Measurements from ENCODE around the gene PRDM10.
"Not testable (repeated sequence)": the region's sequence is repeated elsewhere in the genome, so short reads cannot be mapped to it uniquely, and the experiment has no call there.

PRDM10 gene

DNA sequence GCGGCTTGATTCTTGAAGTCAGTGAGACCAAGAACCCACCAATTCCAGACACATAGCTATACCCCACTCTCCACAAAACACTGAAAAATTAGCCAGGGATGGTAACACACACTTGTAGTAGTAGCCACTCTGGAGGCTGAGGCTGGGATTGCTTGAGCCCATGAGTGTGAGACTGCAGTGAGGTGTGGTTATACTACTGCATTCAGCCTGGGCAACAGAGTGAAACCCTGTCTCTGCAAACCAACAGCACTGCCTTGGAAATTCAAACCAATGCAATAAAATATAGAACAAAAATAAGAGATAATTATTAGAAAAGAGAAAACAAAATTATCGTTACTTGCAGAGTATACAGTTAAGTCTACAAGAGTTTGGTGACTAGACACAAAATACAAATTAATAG lies 20.2 kb upstream of the PRDM10 start:
- no peaks in the 10 kb centered on the region for H3K79me2 ChIP-seq (ENCODE audit: insufficient read depth, low read length)
- no peak for ATAC-seq (ENCODE audit: insufficient read depth, low read depth)
- H2AFZ ChIP-seq (ENCODE audit: low read depth, low read length): no peak overlapping the region

DNA sequence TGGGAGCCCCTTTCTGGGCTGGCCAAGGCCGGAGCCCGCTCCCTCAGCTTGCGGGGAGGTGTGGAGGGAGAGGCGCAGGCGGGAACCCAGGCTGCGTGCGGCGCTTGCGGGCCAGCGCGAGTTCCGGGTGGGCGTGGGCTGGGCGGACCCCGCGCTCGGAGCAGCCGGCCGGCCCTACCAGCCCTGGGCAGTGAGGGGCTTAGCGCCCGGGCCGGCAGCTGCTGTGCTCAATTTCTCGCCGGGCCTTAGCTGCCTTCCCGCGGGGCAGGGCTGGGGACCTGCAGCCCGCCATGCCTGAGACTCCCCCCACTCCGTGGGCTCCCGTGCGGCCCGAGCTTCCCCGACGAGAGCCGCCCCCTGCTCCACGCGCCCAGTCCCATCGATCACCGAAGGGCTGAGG lies 19.0 kb upstream of the PRDM10 start:
- not testable (repeated sequence) for H3K27me3 ChIP-seq (ENCODE audit: insufficient read depth, low read length, poor library complexity); H3K9me3 ChIP-seq (ENCODE audit: insufficient read depth, low read length, severe bottlenecking); ATAC-seq (ENCODE audit: insufficient read depth, low read depth); H3K4me3 ChIP-seq (ENCODE audit: low read depth in 1 of 2, low read length in 2 of 2); DNase-seq; H3K4me1 ChIP-seq (ENCODE audit: insufficient read depth, low read length); H3K27ac ChIP-seq (ENCODE audit: low read length); H2AFZ ChIP-seq (ENCODE audit: low read depth, low read length); H3K79me2 ChIP-seq (ENCODE audit: insufficient read depth, low read length); H3K36me3 ChIP-seq (ENCODE audit: insufficient read depth, low read length); H3K4me2 ChIP-seq (ENCODE audit: insufficient read depth, low read length); H4K20me1 ChIP-seq (ENCODE audit: insufficient read depth, low read length); H3K9ac ChIP-seq (ENCODE audit: low read depth, low read length)

More for the DNA sequence above, 20.2 kb upstream of the PRDM10 start:
- no peak overlapping the region for H3K27ac ChIP-seq (ENCODE audit: low read length)
- no peak overlapping the region for H3K9ac ChIP-seq (ENCODE audit: low read depth, low read length)
- H3K9me3 ChIP-seq (ENCODE audit: insufficient read depth, low read length, severe bottlenecking): no peaks in the 10 kb centered on the region
- no peaks in the 10 kb centered on the region for H4K20me1 ChIP-seq (ENCODE audit: insufficient read depth, low read length)
- no peak overlapping the region for H3K4me2 ChIP-seq (ENCODE audit: insufficient read depth, low read length)
- TF ChIP-seq, protein P1, sequence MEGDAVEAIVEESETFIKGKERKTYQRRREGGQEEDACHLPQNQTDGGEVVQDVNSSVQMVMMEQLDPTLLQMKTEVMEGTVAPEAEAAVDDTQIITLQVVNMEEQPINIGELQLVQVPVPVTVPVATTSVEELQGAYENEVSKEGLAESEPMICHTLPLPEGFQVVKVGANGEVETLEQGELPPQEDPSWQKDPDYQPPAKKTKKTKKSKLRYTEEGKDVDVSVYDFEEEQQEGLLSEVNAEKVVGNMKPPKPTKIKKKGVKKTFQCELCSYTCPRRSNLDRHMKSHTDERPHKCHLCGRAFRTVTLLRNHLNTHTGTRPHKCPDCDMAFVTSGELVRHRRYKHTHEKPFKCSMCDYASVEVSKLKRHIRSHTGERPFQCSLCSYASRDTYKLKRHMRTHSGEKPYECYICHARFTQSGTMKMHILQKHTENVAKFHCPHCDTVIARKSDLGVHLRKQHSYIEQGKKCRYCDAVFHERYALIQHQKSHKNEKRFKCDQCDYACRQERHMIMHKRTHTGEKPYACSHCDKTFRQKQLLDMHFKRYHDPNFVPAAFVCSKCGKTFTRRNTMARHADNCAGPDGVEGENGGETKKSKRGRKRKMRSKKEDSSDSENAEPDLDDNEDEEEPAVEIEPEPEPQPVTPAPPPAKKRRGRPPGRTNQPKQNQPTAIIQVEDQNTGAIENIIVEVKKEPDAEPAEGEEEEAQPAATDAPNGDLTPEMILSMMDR (IDR thresholded peaks at IDR 0.05; ENCODE audit: borderline replicate concordance, extremely low read depth, low read length, poor library complexity, severe bottlenecking): no peak
- no peak for TF ChIP-seq EZH2 (IDR thresholded peaks at IDR 0.05; ENCODE audit: borderline replicate concordance, low read depth, low read length, severe bottlenecking)
- H3K36me3 ChIP-seq (ENCODE audit: insufficient read depth, low read length): no peaks in the 10 kb centered on the region
- DNase-seq: no peak
- H3K4me3 ChIP-seq (ENCODE audit: low read depth in 1 of 2, low read length in 2 of 2): no peak overlapping the region
- H3K27me3 ChIP-seq (ENCODE audit: insufficient read depth, low read length, poor library complexity): no peaks in the 10 kb centered on the region
- no peaks in the 10 kb centered on the region for H3K4me1 ChIP-seq (ENCODE audit: insufficient read depth, low read length)

DNA sequence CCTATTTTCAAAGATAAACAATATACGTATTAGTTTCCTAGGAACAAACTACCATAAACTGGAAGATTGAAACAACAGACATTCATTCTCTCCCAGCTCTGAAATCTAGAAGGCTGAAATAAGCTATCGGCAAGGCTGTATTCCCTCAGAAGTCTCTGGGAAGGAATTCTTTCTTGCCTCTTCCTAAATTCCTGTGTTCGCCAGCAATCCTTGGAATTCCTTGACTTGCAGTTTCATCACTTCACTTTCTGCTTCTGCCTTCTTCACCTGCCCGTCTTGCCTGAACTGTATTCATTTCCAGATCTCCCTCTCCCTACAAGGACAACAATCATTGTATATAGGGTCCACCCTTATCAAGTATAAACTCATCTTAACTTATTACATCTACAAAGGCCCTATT lies 17.7 kb upstream of the PRDM10 start:
- Histone ChIP-seq H3K36me3 (ENCODE audit: insufficient read depth, low read length) (no peaks in the 10 kb centered on the region), H3K9me3 (ENCODE audit: insufficient read depth, low read length, severe bottlenecking) (no peaks in the 10 kb centered on the region), H3K79me2 (ENCODE audit: insufficient read depth, low read length) (no peaks in the 10 kb centered on the region), H3K4me2 (ENCODE audit: insufficient read depth, low read length) (no peak overlapping the region), H3K4me3 (ENCODE audit: low read depth in 1 of 2, low read length in 2 of 2) (no peak overlapping the region), H2AFZ (ENCODE audit: low read depth, low read length) (no peak overlapping the region), H3K9ac (ENCODE audit: low read depth, low read length) (no peak overlapping the region), H3K27ac (ENCODE audit: low read length) (no peak overlapping the region), H3K27me3 (ENCODE audit: insufficient read depth, low read length, poor library complexity) (no peaks in the 10 kb centered on the region), H4K20me1 (ENCODE audit: insufficient read depth, low read length) (no peaks in the 10 kb centered on the region), H3K4me1 (ENCODE audit: insufficient read depth, low read length) (no peaks in the 10 kb centered on the region)
- ATAC-seq (ENCODE audit: insufficient read depth, low read depth): no peak
- TF ChIP-seq EZH2 (IDR thresholded peaks at IDR 0.05; ENCODE audit: borderline replicate concordance, low read depth, low read length, severe bottlenecking): no peak
- TF ChIP-seq, protein P1 (IDR thresholded peaks at IDR 0.05; ENCODE audit: borderline replicate concordance, extremely low read depth, low read length, poor library complexity, severe bottlenecking): no peak
- no peak for DNase-seq

DNA sequence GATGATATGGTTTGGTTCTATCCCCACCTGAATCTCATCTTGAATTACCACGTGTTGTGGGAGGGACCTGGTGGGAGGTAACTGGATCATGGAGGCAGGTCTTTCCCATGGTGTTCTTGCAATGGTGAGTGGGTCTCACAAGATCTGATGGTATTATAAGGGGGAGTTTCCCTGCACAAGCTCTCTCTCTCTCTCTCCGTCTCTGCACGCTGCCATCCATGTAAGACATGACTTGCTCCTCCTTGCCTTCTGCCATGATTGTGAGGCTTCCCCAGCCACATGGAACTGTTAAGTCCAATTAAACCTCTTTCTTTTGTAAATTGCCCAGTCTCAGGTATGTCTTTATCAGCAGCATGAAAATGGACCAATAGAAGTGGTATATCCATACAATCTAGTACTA lies 13.2 kb upstream of the PRDM10 start:
- H3K27ac ChIP-seq (ENCODE audit: low read length); ATAC-seq (ENCODE audit: insufficient read depth, low read depth); H3K4me2 ChIP-seq (ENCODE audit: insufficient read depth, low read length); H3K9ac ChIP-seq (ENCODE audit: low read depth, low read length); H3K79me2 ChIP-seq (ENCODE audit: insufficient read depth, low read length); H3K9me3 ChIP-seq (ENCODE audit: insufficient read depth, low read length, severe bottlenecking); H3K36me3 ChIP-seq (ENCODE audit: insufficient read depth, low read length); H3K4me3 ChIP-seq (ENCODE audit: low read depth in 1 of 2, low read length in 2 of 2); H4K20me1 ChIP-seq (ENCODE audit: insufficient read depth, low read length); DNase-seq; H2AFZ ChIP-seq (ENCODE audit: low read depth, low read length); H3K4me1 ChIP-seq (ENCODE audit: insufficient read depth, low read length); H3K27me3 ChIP-seq (ENCODE audit: insufficient read depth, low read length, poor library complexity): not testable (repeated sequence)
